HepG2 (cell line): ENCODE data around the gene CMTM8. TPM values are rescaled to one million over a fixed set of nuclear protein-coding genes. Genes with fewer than 3 reads are reported as not detected.

Experiments used
- ATAC-seq: fragments of 200-7000 bp; cut with Tn5 transposase; 3 replicates; pipeline ENCODE4 v1.9.1; 2020; ENCODE audit warnings: mild to moderate bottlenecking, moderate library complexity
- BruUV-seq: library from RNA; stranded (reverse); fragments of 400-500 nt; replicated peaks from 2 replicates; lab custom pipeline; 2021; lab: Mats Ljungman, UMichigan
- CTCF ChIA-PET: fragments of 300-600 bp; formaldehyde crosslinking; extraction: SDS; loops from one replicate; lab custom pipeline; 2021; ENCODE audit warnings: low total read pairs, inconsistent platforms, low intra/inter-chr PET ratio; lab: Yijun Ruan, JAX
- POLR2A ChIA-PET: fragments of 350-600 bp; sonication (Branson Sonifier 250); formaldehyde crosslinking; loops from one replicate; lab custom pipeline; 2020; ENCODE audit warnings: antibody characterized with exemption, inconsistent platforms; lab: Yijun Ruan, JAX
- DNase-seq: peaks from one replicate; pipeline ENCODE4 v3.0.0-alpha.2; 2015; ENCODE audit warnings: low spot score
- FAIRE-seq: peaks from 3 replicates; lab custom pipeline; 2011; peaks lifted over from hg19 to GRCh38; lab: Jason Lieb, UNC
- H2AFZ ChIP-seq: one replicate; pipeline ENCODE4 v1.6.1; 2011; ENCODE audit warnings: low read length, inconsistent platforms
- H3K27ac ChIP-seq: fragments of 300-600 bp; 3 replicates; pipeline ENCODE4 v1.8.0; 2011; ENCODE audit warnings: mixed run types, mild to moderate bottlenecking, mixed read lengths, low read length, inconsistent platforms; ENCODE audit not compliant: insufficient read depth; ENCODE audit errors: extremely low read length
- H3K27me3 ChIP-seq, 2 experiments: fragments of 200-600 bp in 1 of 2; 2 replicates in 1 of 2; 3 replicates in 1 of 2; pipeline versions ENCODE4 v1.6.0 to v1.8.0; 2011; ENCODE audit warnings: low read length in 2 of 2, mild to moderate bottlenecking in 2 of 2, moderate library complexity in 2 of 2, inconsistent platforms in 1 of 2; ENCODE audit not compliant: insufficient read depth in 2 of 2, control insufficient read depth in 1 of 2
- H3K36me3 ChIP-seq, 2 experiments: fragments of 200-600 bp in 1 of 2; replicated peaks in 1 of 2; 2 replicates in 1 of 2; 3 replicates in 1 of 2; pipeline versions ENCODE4 v1.5.1 to v1.8.0; 2011; ENCODE audit warnings: low read length in 2 of 2, inconsistent platforms in 1 of 2; ENCODE audit not compliant: insufficient read depth in 2 of 2, control insufficient read depth in 1 of 2
- H3K4me1 ChIP-seq: 2 replicates; pipeline ENCODE4 v1.5.1; 2012; ENCODE audit warnings: low read length, inconsistent platforms; ENCODE audit not compliant: insufficient read depth
- H3K4me2 ChIP-seq: 2 replicates; pipeline ENCODE4 v1.6.0; 2011; ENCODE audit warnings: low read depth, low read length, inconsistent platforms
- H3K4me3 ChIP-seq, 3 experiments: fragments of 200-600 bp in 1 of 3; sonication (generic), shearing (Covaris generic) in 1 of 3; replicated peaks in 1 of 3; 2 replicates each; pipeline ENCODE4 v1.5.1; 2011 to 2016; ENCODE audit warnings: low read length in 3 of 3, inconsistent platforms in 2 of 3, low read depth in 2 of 3, mild to moderate bottlenecking in 2 of 3, control low read depth in 1 of 3, mixed read lengths in 1 of 3; ENCODE audit not compliant: insufficient read depth in 1 of 3
- H3K79me2 ChIP-seq: one replicate; pipeline ENCODE4 v1.6.1; 2011; ENCODE audit warnings: low read length, inconsistent platforms; ENCODE audit not compliant: insufficient read depth
- H3K9ac ChIP-seq: 2 replicates; pipeline ENCODE4 v1.6.0; 2011; ENCODE audit warnings: mild to moderate bottlenecking, low read depth, low read length, inconsistent platforms; ENCODE audit not compliant: insufficient read depth
- H3K9me3 ChIP-seq: 2 replicates; pipeline ENCODE4 v1.5.1; 2012; ENCODE audit warnings: mild to moderate bottlenecking, low read length
- H4K20me1 ChIP-seq: 2 replicates; pipeline ENCODE4 v1.6.0; 2011; ENCODE audit warnings: inconsistent platforms, mild to moderate bottlenecking, low read length, moderate library complexity; ENCODE audit not compliant: insufficient read depth
- CREBL2 ChIP-seq: sonication (generic); formaldehyde crosslinking; IDR thresholded peaks from 2 replicates; pipeline ENCODE4 v1.8.1; 2023; ENCODE audit warnings: missing genetic modification reagents, mild to moderate bottlenecking, borderline replicate concordance
- GPBP1L1 ChIP-seq: sonication (generic); formaldehyde crosslinking; IDR thresholded peaks from 2 replicates; pipeline ENCODE4 v1.5.0; 2020; ENCODE audit warnings: mild to moderate bottlenecking, missing genetic modification reagents
- HBP1 ChIP-seq: IDR thresholded peaks from 2 replicates; pipeline ENCODE4 v1.6.1; 2016; ENCODE audit warnings: low read depth, control low read depth
- HIVEP1 ChIP-seq: sonication (generic); formaldehyde crosslinking; IDR thresholded peaks from 2 replicates; pipeline ENCODE4 v1.4.0; 2020; ENCODE audit warnings: mild to moderate bottlenecking, missing genetic modification reagents
- HNF4A ChIP-seq: sonication (generic); formaldehyde crosslinking; IDR thresholded peaks from 2 replicates; pipeline ENCODE4 v1.4.0; 2020; ENCODE audit warnings: missing genetic modification reagents
- NR2C2 ChIP-seq: sonication (generic); formaldehyde crosslinking; IDR thresholded peaks from 2 replicates; pipeline ENCODE4 v1.4.0; 2020; ENCODE audit warnings: missing genetic modification reagents, mild to moderate bottlenecking, moderate library complexity, borderline replicate concordance
- PAXIP1 ChIP-seq: sonication (generic); formaldehyde crosslinking; conservative IDR thresholded peaks from 2 replicates; pipeline ENCODE4 v1.4.0; 2020; ENCODE audit warnings: mild to moderate bottlenecking, missing genetic modification reagents, moderate library complexity
- RARA ChIP-seq: IDR thresholded peaks from 2 replicates; pipeline ENCODE4 v1.6.1; 2016; ENCODE audit warnings: missing genetic modification reagents, missing compliant biosample characterization
- RARG ChIP-seq: sonication (generic); formaldehyde crosslinking; IDR thresholded peaks from 2 replicates; pipeline ENCODE4 v1.4.0; 2020; ENCODE audit warnings: low read depth, mild to moderate bottlenecking, missing genetic modification reagents
- SOX5 ChIP-seq: IDR thresholded peaks from 2 replicates; pipeline ENCODE4 v1.6.1; 2016; ENCODE audit warnings: borderline replicate concordance
- YEATS4 ChIP-seq: sonication (generic); formaldehyde crosslinking; IDR thresholded peaks from 2 replicates; pipeline ENCODE4 v1.4.0; 2020; ENCODE audit warnings: missing genetic modification reagents, borderline replicate concordance
- ZFY ChIP-seq: sonication (generic); formaldehyde crosslinking; IDR thresholded peaks from 2 replicates; pipeline ENCODE4 v1.4.0; 2020; ENCODE audit warnings: missing genetic modification reagents
- ZNF296 ChIP-seq: sonication (generic); formaldehyde crosslinking; conservative IDR thresholded peaks from 2 replicates; pipeline ENCODE4 v1.5.0; 2020; ENCODE audit warnings: mild to moderate bottlenecking, missing genetic modification reagents
- ZNF569 ChIP-seq: sonication (generic); formaldehyde crosslinking; IDR thresholded peaks from 2 replicates; pipeline ENCODE4 v1.5.0; 2020; ENCODE audit warnings: mild to moderate bottlenecking, missing genetic modification reagents, moderate library complexity, borderline replicate concordance
- WGBS: methylation state at CpG from one replicate; pipeline ENCODE4 v1.1.6; 2017; ENCODE audit warnings: low lambda C conversion rate; 5-methylcytosine and 5-hydroxymethylcytosine counted together
- in situ Hi-C: cut with HindIII; loops from 2 replicates; pipeline ENCODE4 v1.10.0; 2017; ENCODE audit warnings: low pct_unique_long_range_greater_than_20kb; ENCODE audit not compliant: extremely low pct_ligation_motif_present
- intact Hi-C: fragments of 100-400 bp; cut with micrococcal nuclease; formaldehyde crosslinking; loops from one replicate; pipeline ENCODE4 v1.10.0; 2022; ENCODE audit not compliant: unreplicated experiment
- polyA plus RNA-seq, 8 experiments: library from polyadenylated mRNA; depleted of rRNA in 3 of 8; stranded (reverse) in 7 of 8; unstranded in 1 of 8; fragments of >200 nt; fragmentation: Illumina TruSeq in 4 of 8; extraction: Trizol in 4 of 8; gene quantifications; 2 replicates each; pipeline versions ENCODE4 v1.2.1 to v1.2.3, GENCODE V29; 2011 to 2016; ENCODE audit warnings: low read depth in 4 of 8, missing spikeins in 1 of 8, mixed read lengths in 1 of 8; ENCODE audit not compliant: insufficient read depth in 1 of 8
- total RNA-seq, 5 experiments: library from RNA; depleted of rRNA; stranded (reverse); fragments of >200 nt; fragmentation: Illumina TruSeq; extraction: Trizol; gene quantifications; 2 replicates each; pipeline ENCODE4 v1.2.3, GENCODE V29; 2016; ENCODE audit warnings: low read depth in 1 of 5

Gene CMTM8
- total and polyA plus RNA-seq, 2 of the 13 experiments (the other 11 are each of a cell fraction or from before 2014, with no cell fraction given): 8.9 to 15.8 TPM

- TF ChIP-seq GPBP1L1 (CRISPR knock-in tag) (no peak), ZNF569 (CRISPR knock-in tag) (no peak), HIVEP1 (CRISPR knock-in tag) (no peak), SOX5 (CRISPR knock-in tag) (peak; percentile 20; the same call in 1 of the 2 replicates), CREBL2 (CRISPR knock-in tag) (no peak)
Observed at GRCh38 chr3:32347343-32348125, 109.1 kb downstream of the CMTM8 start (continued).

- peaks cover 46% of the 10 kb centered on the region for H3K4me1 ChIP-seq
- CTCF ChIA-PET: no interaction called here
- POLR2A ChIA-PET: no interaction called here
- no peaks in the 10 kb centered on the region for H4K20me1 ChIP-seq
- H3K4me3 ChIP-seq: no peak overlapping the region
- in situ Hi-C loops (no loop called here), intact Hi-C loops (loop anchor here (2.0 kb wide), 1 partner anchor 72 kb away; no protein-coding TSS in a partner anchor)
- peak; percentile 71 for ATAC-seq
- no peak overlapping the region for H3K9ac ChIP-seq
- no TSS peak for BruUV-seq
- no peak overlapping the region for H3K4me2 ChIP-seq
- no peak overlapping the region for H2AFZ ChIP-seq
- H3K27me3 ChIP-seq: no peaks in the 10 kb centered on the region
- WGBS: 62% methylated on average over 2 of the region's 2 CpGs
- H3K9me3 ChIP-seq: no peaks in the 10 kb centered on the region
- peak; percentile 35 for DNase-seq
- no peaks in the 10 kb centered on the region for H3K79me2 ChIP-seq
- peak; percentile 52 for FAIRE-seq
- H3K36me3 ChIP-seq: no peaks in the 10 kb centered on the region
- no peak overlapping the region for H3K27ac ChIP-seq
- no peak for TF ChIP-seq ZNF296 (CRISPR knock-in tag)
- TF ChIP-seq HBP1 (CRISPR knock-in tag): no peak
- TF ChIP-seq RARA (CRISPR knock-in tag): peak; percentile 58
- no peak for TF ChIP-seq YEATS4
- peak; percentile 48 for TF ChIP-seq PAXIP1 (CRISPR knock-in tag)
- peak; percentile 39; the same call in 1 of the 2 replicates for TF ChIP-seq SOX5 (CRISPR knock-in tag)
- no peak for TF ChIP-seq ZFY
- peak; percentile 75 for TF ChIP-seq HNF4A (CRISPR knock-in tag)
- TF ChIP-seq RARG: no peak
- TF ChIP-seq NR2C2 (CRISPR knock-in tag): no peak
Observed at GRCh38 chr3:32349184-32349583, 110.7 kb downstream of the CMTM8 start.
